MM.1S (cell line): Measurements from ENCODE around the gene SYNDIG1.

ENCODE experiments used
- DNase-seq: peaks from one replicate; pipeline ENCODE4 v3.0.0-alpha.2; 2015
- H2AFZ ChIP-seq: fragments of 300-600 bp; sonication (generic); 2 replicates; pipeline ENCODE4 v1.6.0; 2016; ENCODE audit warnings: antibody characterized with exemption, low read length
- H3F3A ChIP-seq: fragments of 300-600 bp; sonication (generic); 2 replicates; pipeline ENCODE4 v1.6.1; 2016; ENCODE audit warnings: mild to moderate bottlenecking, antibody characterized with exemption, low read length, moderate library complexity, mixed read lengths; ENCODE audit not compliant: insufficient read depth
- H3K27ac ChIP-seq: fragments of 300-600 bp; sonication (generic); 2 replicates; pipeline ENCODE4 v1.5.1; 2016; ENCODE audit warnings: mild to moderate bottlenecking, low read length
- H3K27me3 ChIP-seq: fragments of 300-600 bp; sonication (generic); replicated peaks from 2 replicates; pipeline ENCODE4 v1.6.0; 2016; ENCODE audit warnings: low read length; ENCODE audit not compliant: insufficient read depth
- H3K36me3 ChIP-seq: fragments of 300-600 bp; sonication (generic); replicated peaks from 2 replicates; pipeline ENCODE4 v1.6.1; 2016; ENCODE audit warnings: mild to moderate bottlenecking, low read length, mixed read lengths; ENCODE audit not compliant: insufficient read depth
- H3K4me1 ChIP-seq: fragments of 300-600 bp; sonication (generic); 2 replicates; pipeline ENCODE4 v1.6.1; 2016; ENCODE audit warnings: low read length, mixed read lengths
- H3K4me2 ChIP-seq: fragments of 300-600 bp; sonication (generic); 2 replicates; pipeline ENCODE4 v1.6.0; 2016; ENCODE audit warnings: low read depth, low read length
- H3K4me3 ChIP-seq: fragments of 300-600 bp; sonication (generic); 2 replicates; pipeline ENCODE4 v1.5.1; 2016; ENCODE audit warnings: low read length, mixed read lengths
- H3K79me2 ChIP-seq: fragments of 300-600 bp; sonication (generic); 2 replicates; pipeline ENCODE4 v1.6.1; 2016; ENCODE audit warnings: mixed run types, low read length, mixed read lengths
- H3K9ac ChIP-seq: fragments of 300-600 bp; sonication (generic); 2 replicates; pipeline ENCODE4 v1.6.1; 2016; ENCODE audit warnings: low read length, mixed read lengths
- H3K9me2 ChIP-seq: fragments of 300-600 bp; sonication (generic); replicated peaks from 2 replicates; pipeline ENCODE4 v1.6.1; 2016; ENCODE audit warnings: mild to moderate bottlenecking, low read length, mixed read lengths; ENCODE audit not compliant: insufficient read depth
- H3K9me3 ChIP-seq: fragments of 300-600 bp; sonication (generic); replicated peaks from 2 replicates; pipeline ENCODE4 v1.6.1; 2016; ENCODE audit warnings: mild to moderate bottlenecking, low read length, mixed read lengths; ENCODE audit not compliant: insufficient read depth
- H4K20me1 ChIP-seq: fragments of 300-600 bp; sonication (generic); 2 replicates; pipeline ENCODE4 v1.6.1; 2016; ENCODE audit warnings: mild to moderate bottlenecking, low read length, moderate library complexity, mixed read lengths; ENCODE audit not compliant: insufficient read depth
- CTCF ChIP-seq: fragments of 300-600 bp; sonication (generic); IDR thresholded peaks from 2 replicates; pipeline ENCODE4 v1.5.1; 2016; ENCODE audit warnings: antibody characterized with exemption, low read length, mixed read lengths
- EZH2 ChIP-seq: fragments of 300-600 bp; sonication (generic); optimal IDR thresholded peaks from 2 replicates; pipeline ENCODE3; 2017; ENCODE audit warnings: low read depth, mild to moderate bottlenecking, antibody characterized with exemption, low read length, mixed read lengths
- EZH2phosphoT487 ChIP-seq: fragments of 300-600 bp; sonication (generic); IDR thresholded peaks from 2 replicates; pipeline ENCODE4 v1.6.1; 2018; ENCODE audit warnings: antibody characterized with exemption, low read length

SYNDIG1 gene

GRCh38 chr20:24691901-24692351 is 222.5 kb downstream of the SYNDIG1 start:
- Histone ChIP-seq H2AFZ (no peak overlapping the region), H3K9me3 (no peaks in the 10 kb centered on the region), H3K4me1 (no peaks in the 10 kb centered on the region), H3K27me3 (no peaks in the 10 kb centered on the region), H3K9ac (no peak overlapping the region), H3K9me2 (no peaks in the 10 kb centered on the region), H3F3A (no peaks in the 10 kb centered on the region), H3K4me3 (no peak overlapping the region), H3K36me3 (no peaks in the 10 kb centered on the region), H4K20me1 (no peaks in the 10 kb centered on the region), H3K4me2 (no peak overlapping the region), H3K79me2 (no peaks in the 10 kb centered on the region), H3K27ac (no peak overlapping the region)
- TF ChIP-seq EZH2phosphoT487 (no peak), EZH2 (no peak), CTCF (no peak)
- no peak for DNase-seq

GRCh38 chr20:24692446-24693200 is 223.2 kb downstream of the SYNDIG1 start:
- H2AFZ ChIP-seq = no peak overlapping the region
- no peaks in the 10 kb centered on the region for H3K4me1 ChIP-seq
- no peaks in the 10 kb centered on the region for H4K20me1 ChIP-seq
- no peak for DNase-seq
- no peak for TF ChIP-seq CTCF
- no peaks in the 10 kb centered on the region for H3F3A ChIP-seq
- H3K9me2 ChIP-seq = no peaks in the 10 kb centered on the region
- no peak overlapping the region for H3K27ac ChIP-seq
- no peaks in the 10 kb centered on the region for H3K9me3 ChIP-seq
- no peak overlapping the region for H3K9ac ChIP-seq
- no peak overlapping the region for H3K4me2 ChIP-seq
- no peaks in the 10 kb centered on the region for H3K27me3 ChIP-seq
- no peaks in the 10 kb centered on the region for H3K36me3 ChIP-seq
- H3K4me3 ChIP-seq = no peak overlapping the region
- H3K79me2 ChIP-seq = no peaks in the 10 kb centered on the region

- no peaks in the 10 kb centered on the region for H3F3A ChIP-seq
- no peak for DNase-seq
- H3K27me3 ChIP-seq = no peaks in the 10 kb centered on the region
- no peak overlapping the region for H3K4me3 ChIP-seq
- no peaks in the 10 kb centered on the region for H3K4me1 ChIP-seq
- no peak overlapping the region for H3K9ac ChIP-seq
- H3K79me2 ChIP-seq = no peaks in the 10 kb centered on the region
- H4K20me1 ChIP-seq = no peaks in the 10 kb centered on the region
- H3K9me2 ChIP-seq = no peaks in the 10 kb centered on the region
- H3K4me2 ChIP-seq = no peak overlapping the region
- H2AFZ ChIP-seq = no peak overlapping the region
- H3K27ac ChIP-seq = no peak overlapping the region
- no peaks in the 10 kb centered on the region for H3K9me3 ChIP-seq
- H3K36me3 ChIP-seq = no peaks in the 10 kb centered on the region
- TF ChIP-seq EZH2phosphoT487 (no peak), EZH2 (no peak), CTCF (no peak)
Observed at GRCh38 chr20:24693466-24694156, 224.2 kb downstream of the SYNDIG1 start.
